Stimulated activated CD4-positive, alpha-beta T cell treated with anti-CD3 and anti-CD28 coated beads, Interleukin-1b, Interleukin-23, amount 100 ng/mL, for 1 hour (primary cell): ENCODE measurements around the gene MRPL53.

Experiments used
- DNase-seq, 2 donors: peaks; one replicate each; pipeline ENCODE4 v3.0.0-alpha.2; 2020; ENCODE audit warnings: low read depth in 2 of 2

The MRPL53 gene

DNA sequence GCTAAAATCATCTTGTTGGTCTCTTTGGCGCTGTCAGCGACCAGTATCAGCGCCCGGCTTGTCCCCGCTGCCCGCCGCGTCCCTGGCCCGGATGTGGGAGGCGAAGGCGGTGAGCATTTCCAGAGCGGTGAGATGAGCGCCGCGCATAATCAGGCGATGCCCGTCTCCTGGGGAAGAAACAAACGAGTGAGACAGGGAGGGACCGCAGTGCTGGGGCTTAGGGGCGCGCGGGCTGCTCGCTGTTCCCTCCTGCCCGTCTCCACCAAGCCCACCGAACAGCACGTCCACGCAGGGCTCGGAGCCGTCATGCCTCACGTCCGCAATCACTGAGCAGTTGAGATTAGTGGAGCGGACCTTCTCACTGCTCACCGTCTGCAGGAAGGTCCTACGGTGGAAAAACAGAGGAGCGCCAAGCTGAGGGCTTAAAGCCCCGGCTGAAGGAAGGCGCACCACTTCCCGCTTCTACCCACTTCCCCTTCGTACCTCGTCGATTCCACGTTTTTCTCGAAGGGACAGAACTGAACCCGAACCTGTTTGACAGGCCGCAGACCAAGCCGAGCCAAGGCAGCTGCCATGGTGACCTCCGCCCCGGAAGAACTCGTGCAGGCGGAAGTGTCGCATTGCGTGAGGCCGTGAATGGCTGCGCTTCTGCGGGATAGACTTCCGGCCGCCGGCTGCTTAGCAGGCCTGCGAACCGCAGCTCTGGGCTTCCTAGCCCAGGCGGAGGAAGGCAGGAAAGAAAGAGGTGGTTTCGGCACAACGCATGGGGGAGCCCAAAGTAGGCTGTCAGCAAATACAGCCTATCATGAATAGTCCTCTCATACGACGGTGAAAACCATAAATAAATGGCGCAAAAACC is at the start of gene MRPL53:
TSS of gene MRPL53 (minus strand) at position 595 of the 859 bp plus-strand sequence. CDS start at position 575, 20 bp downstream.
- peak; percentile 88 to 95 for DNase-seq

DNA sequence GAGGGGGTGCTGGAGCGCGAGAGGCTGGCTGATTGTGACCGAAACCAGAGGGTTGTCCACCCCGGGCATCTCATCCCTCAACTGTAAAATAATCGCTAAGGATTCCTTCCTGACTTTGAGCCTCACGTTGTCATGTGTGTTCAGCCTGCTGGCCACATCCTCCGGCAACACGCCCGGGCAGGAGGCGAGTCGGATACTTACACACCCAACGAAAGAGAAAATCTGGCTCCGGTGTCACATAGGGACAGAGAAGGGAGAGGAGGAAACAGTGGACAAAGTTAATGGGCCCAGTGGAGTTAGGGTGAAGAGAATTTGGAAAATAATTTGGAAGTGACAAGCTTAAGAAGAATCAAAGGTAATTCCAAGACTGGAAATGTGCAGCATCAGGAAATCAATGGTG is 44.2 kb upstream of the MRPL53 start:
- no peak for DNase-seq

DNA sequence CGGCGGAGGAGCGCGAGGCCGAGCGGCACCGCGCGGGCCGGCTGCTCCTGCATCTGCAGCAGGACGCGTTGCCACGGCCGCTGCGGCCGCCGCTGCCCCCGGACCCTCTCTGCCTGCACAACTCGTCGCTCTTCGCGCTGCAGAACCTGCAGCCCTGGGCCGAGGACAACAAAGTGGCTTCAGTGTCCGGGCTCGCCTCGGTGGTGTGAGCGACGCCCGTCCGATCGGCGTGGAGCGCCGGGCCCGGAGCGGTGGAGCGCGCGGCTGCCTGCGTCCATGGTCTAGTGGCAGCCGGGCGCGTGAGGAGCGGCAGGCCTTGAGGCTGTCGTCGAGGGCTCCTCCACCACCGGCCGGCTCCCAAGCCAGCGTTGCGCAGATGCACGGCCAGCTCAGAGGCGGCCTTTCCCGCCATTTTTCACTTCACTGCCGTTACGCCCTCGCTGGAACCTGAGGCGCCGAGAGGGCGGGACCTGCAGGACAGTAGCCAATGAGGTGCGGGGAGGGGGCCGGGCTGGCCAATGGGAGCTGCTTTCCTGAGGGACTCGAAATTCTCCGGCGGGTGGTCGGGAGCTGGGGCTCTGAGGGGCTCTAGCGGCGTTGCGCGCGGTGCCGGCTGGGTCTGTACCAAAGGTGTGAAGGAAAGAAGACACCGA is 43.6 kb upstream of the MRPL53 start:
- DNase-seq, result peak; percentile 46 to 74

- no peak for DNase-seq
These were observed 42.9 kb upstream of the MRPL53 start for GRCh38 chr2:74515271-74515980.

DNA sequence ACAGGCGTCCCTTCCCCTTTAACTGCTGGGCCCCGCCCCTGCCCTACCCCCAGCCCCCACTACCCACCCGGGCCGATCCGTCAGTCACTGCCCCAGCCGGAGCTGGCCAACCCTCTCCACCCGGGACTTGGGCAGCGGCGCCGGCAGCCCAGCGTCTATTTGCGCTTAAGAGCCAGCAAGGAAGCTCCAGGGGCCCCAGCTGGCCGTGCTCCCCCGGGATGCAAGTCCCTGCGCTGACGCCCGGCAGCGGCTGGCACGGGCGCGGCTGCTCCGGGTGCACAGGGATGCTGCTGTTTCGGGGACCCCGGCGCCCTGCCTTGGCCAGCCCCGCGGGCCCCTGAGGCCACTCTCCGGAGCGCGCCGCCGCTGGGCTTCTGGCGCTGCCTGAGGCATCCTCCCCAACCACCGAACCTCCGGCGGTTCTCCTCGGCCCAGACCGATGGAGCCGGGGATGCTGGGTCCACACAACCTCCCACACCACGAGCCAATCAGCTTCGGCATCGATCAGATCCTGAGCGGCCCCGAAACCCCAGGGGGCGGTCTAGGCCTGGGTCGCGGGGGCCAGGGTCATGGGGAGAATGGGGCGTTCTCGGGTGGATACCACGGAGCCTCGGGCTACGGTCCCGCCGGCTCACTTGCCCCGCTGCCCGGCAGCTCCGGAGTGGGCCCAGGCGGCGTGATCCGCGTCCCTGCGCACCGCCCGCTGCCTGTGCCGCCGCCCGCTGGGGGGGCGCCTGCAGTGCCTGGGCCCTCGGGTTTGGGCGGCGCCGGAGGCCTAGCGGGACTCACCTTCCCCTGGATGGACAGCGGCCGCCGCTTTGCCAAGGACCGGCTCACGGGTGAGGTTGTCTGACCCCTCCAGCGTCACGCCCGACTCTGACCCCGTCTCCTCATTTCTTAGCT is 42.1 kb upstream of the MRPL53 start, which contains the start of gene TLX2:
TSS of gene TLX2 (plus strand) at position 83 of the 903 bp plus-strand sequence. CDS start at position 440, 357 bp downstream.
- no peak for DNase-seq

- DNase-seq, result no peak
These were observed 41.3 kb upstream of the MRPL53 start for GRCh38 chr2:74513605-74514367.

GRCh38 chr2:74512744-74513604 is 40.5 kb upstream of the MRPL53 start:
- DNase-seq, result no peak

GRCh38 chr2:74511104-74511989 is 38.9 kb upstream of the MRPL53 start:
- no peak for DNase-seq

DNA sequence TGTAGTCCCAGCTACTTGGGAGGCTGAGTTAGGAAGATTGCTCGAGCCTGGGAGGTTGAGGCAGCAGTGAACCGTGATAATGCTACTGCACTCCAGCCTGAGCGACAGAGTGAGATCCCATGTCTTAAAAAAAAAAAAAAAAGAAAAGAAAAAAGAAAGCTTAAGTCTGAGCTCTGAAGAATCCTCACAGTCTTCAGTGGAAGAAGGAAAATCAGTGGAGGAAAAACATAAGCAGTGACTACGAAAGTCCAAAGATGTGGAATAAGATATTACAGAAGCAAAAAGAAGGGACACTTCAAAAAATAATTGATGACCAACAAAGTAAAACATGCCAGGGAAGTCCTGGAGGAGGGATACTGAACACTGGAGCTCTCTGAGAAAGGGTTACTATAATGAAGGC is 37.8 kb upstream of the MRPL53 start:
- DNase-seq, result no peak

- no peak for DNase-seq
These were observed 35.5 kb upstream of the MRPL53 start for GRCh38 chr2:74507926-74508520.

GRCh38 chr2:74507145-74507925 is 34.9 kb upstream of the MRPL53 start, which contains the start of gene PCGF1:
Gene PCGF1, minus strand, starts transcription at chr2:74507695. Its CDS starts 27 bp downstream, at chr2:74507668.
- DNase-seq, result peak; percentile 94 to 99

DNA sequence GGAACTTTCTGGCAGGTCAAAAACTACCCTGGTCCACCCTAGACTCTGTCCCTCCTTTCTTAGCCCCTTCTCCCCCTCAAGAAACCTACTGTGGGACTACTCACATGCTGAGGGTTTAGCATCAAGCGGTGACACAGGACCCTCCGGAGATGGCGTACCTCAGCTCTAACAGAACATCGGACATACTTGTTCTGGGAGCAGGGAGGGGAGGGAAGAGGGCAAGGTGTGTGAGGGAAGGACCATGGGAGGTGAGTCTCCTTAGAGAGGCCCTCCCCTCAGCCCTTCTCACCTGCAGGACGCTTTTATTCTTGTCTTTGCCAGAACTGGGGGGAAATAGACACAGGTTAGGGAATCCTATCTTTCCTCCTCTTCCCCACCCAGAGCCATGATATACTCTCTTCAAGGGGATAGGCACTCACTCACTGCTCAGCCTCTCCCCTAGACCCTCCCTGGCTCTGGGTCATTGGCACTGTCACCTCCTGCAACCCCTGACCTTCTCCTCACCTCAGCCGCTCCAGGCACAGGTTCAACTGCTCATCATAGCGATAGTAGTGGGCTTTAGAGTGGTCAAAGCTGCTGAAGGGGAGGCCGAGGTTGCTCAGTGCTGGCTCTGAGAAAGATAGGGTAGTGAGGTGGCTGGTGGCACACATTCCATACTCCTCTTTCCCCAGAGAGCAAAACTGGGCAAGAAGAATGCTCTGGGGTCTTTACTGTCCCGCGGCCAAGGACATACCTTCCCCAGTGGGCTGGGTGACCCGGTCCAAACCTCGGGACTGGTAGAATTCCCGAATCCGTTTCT is 33.2 kb upstream of the MRPL53 start:
- DNase-seq, result no peak

DNA sequence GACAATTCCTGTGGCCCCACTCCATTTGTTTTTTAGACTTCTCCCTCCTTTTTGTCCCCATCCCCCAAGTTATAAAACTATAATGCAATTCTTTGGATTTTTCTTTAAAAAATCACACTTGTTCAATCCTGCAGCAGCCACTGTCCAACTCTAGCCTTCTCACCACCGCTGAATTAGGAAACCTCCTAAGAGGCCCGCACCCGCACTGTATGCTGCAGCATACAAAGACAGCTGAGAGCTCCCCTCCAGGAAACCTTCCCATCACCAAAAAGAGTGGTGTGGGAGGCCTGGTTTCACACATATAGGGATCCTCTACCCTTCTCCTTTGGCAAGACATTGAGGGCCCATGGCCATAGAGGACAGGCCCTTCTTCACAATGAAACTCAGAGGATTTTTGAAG is 32.1 kb upstream of the MRPL53 start:
- no peak for DNase-seq

- no peak for DNase-seq
These were observed 31.3 kb upstream of the MRPL53 start for GRCh38 chr2:74503506-74504475.
